AG04449 (cell line): ENCODE results near the gene UNC13D.
"Not testable (repeated sequence)": the region's sequence is repeated elsewhere in the genome, so short reads cannot be mapped to it uniquely, and the experiment has no call there.

Experiments
- CTCF ChIA-PET: fragments of 350-600 bp; formaldehyde crosslinking; extraction: SDS; loops from one replicate; lab custom pipeline; 2021; ENCODE audit warnings: antibody characterized with exemption; lab: Yijun Ruan, JAX
- POLR2A ChIA-PET: fragments of 400-600, 350-600 bp; formaldehyde crosslinking; extraction: SDS; loops from one replicate; lab custom pipeline; 2020; ENCODE audit warnings: antibody characterized with exemption, inconsistent platforms; lab: Yijun Ruan, JAX
- DNase-seq: peaks from one replicate; pipeline ENCODE4 v3.0.0-alpha.2; 2010; ENCODE audit warnings: low read depth, low spot score
- H3K4me3 ChIP-seq: 2 replicates; pipeline ENCODE4 v1.5.1; 2011; ENCODE audit warnings: low read depth, mild to moderate bottlenecking, control low read depth, low read length
- CTCF ChIP-seq: IDR thresholded peaks from one replicate; pipeline ENCODE4 v1.5.1; 2011; ENCODE audit warnings: mild to moderate bottlenecking, moderate library complexity, low read length, control low read depth, inconsistent platforms; ENCODE audit not compliant: insufficient read depth; ENCODE audit errors: missing control alignments

Gene UNC13D

GRCh38 chr17:75812096-75813013 lies 31.8 kb downstream of the UNC13D start:
- no peak overlapping the region for H3K4me3 ChIP-seq
- no peak for DNase-seq
- ChIA-PET POLR2A (no interaction called here), CTCF (interaction anchor here (1.3 to 7.5 kb wide), 2 partner anchors 15 to 16 kb away, joined by 3 to 87 read pairs; no protein-coding TSS in a partner anchor)
- TF ChIP-seq CTCF = no peak

- POLR2A ChIA-PET = interaction anchor here (0.6 kb wide), 1 partner anchor 31 kb away, joined by 3 read pairs; no protein-coding TSS in a partner anchor
- CTCF ChIA-PET = interaction anchor here (0.8 to 1.3 kb wide), 2 partner anchors 16 to 17 kb away, joined by 3 read pairs; no protein-coding TSS in a partner anchor
- H3K4me3 ChIP-seq = no peak overlapping the region
- TF ChIP-seq CTCF = no peak
- DNase-seq = no peak
Observed at GRCh38 chr17:75811174-75811573, 33.0 kb downstream of the UNC13D start.

- H3K4me3 ChIP-seq, DNase-seq, POLR2A ChIA-PET: not testable (repeated sequence)
- CTCF ChIA-PET = interaction anchor here (0.8 kb wide), 1 partner anchor 17 kb away, joined by 3 read pairs; no protein-coding TSS in a partner anchor
Observed at GRCh38 chr17:75810756-75811155, 33.4 kb downstream of the UNC13D start.

- POLR2A ChIA-PET = no interaction called here
- DNase-seq = no peak
- no peak overlapping the region for H3K4me3 ChIP-seq
- TF ChIP-seq CTCF = no peak
- CTCF ChIA-PET = no interaction called here
Observed at GRCh38 chr17:75810216-75810615, 34.0 kb downstream of the UNC13D start.

GRCh38 chr17:75809631-75810111 lies 34.5 kb downstream of the UNC13D start:
- no peak overlapping the region for H3K4me3 ChIP-seq
- ChIA-PET CTCF (interaction anchor here (3.3 kb wide), 1 partner anchor 27 kb away, joined by 11 read pairs; no protein-coding TSS in a partner anchor), POLR2A (interaction anchor here (1.0 kb wide), 1 partner anchor 30 kb away, joined by 5 read pairs; a partner anchor contains a TSS)
- TF ChIP-seq CTCF = no peak
- DNase-seq = no peak

- DNase-seq = no peak
- ChIA-PET CTCF (interaction anchor here (0.6 to 3.3 kb wide), 2 partner anchors 24 to 26 kb away, joined by 3 to 11 read pairs; no protein-coding TSS in a partner anchor), POLR2A (interaction anchor here (1.0 kb wide), 1 partner anchor 29 kb away, joined by 5 read pairs; a partner anchor contains a TSS)
- no peak overlapping the region for H3K4me3 ChIP-seq
- no peak for TF ChIP-seq CTCF
Observed at GRCh38 chr17:75808905-75809621, 35.1 kb downstream of the UNC13D start.
